Muscle layer of colon (tissue), 2 donors: ENCODE measurements around the gene GLRA3.
"Not testable (repeated sequence)": the region's sequence is repeated elsewhere in the genome, so short reads cannot be mapped to it uniquely, and the experiment has no call there.

Experiments
- H3K27ac ChIP-seq: one replicate; pipeline ENCODE4 v1.7.0; 2013; ENCODE audit warnings: low read depth, mild to moderate bottlenecking, low read length, moderate library complexity
- H3K27me3 ChIP-seq, 2 donors: one replicate each; pipeline ENCODE4 v1.7.0; 2013; ENCODE audit warnings: low read length in 2 of 2, mild to moderate bottlenecking in 2 of 2; ENCODE audit not compliant: insufficient read depth in 2 of 2, control insufficient read depth in 1 of 2
- H3K36me3 ChIP-seq: one replicate; pipeline ENCODE4 v1.7.0; 2013; ENCODE audit warnings: mild to moderate bottlenecking, low read length; ENCODE audit not compliant: insufficient read depth
- H3K4me1 ChIP-seq: one replicate; pipeline ENCODE4 v1.7.0; 2013; ENCODE audit warnings: mild to moderate bottlenecking, low read length; ENCODE audit not compliant: insufficient read depth
- H3K4me3 ChIP-seq, 2 donors: one replicate each; pipeline ENCODE4 v1.7.0; 2013; ENCODE audit warnings: low read length in 2 of 2, low read depth in 1 of 2, mild to moderate bottlenecking in 1 of 2, moderate library complexity in 1 of 2
- H3K9ac ChIP-seq: one replicate; pipeline ENCODE4 v1.7.0; 2013; ENCODE audit warnings: low read length
- H3K9me3 ChIP-seq: one replicate; pipeline ENCODE4 v1.7.0; 2013; ENCODE audit warnings: mild to moderate bottlenecking, low read length
- donor health status: abdominal sarcoma.
- donor health status: Adenocarcinoma of cecum.

The GLRA3 gene

DNA sequence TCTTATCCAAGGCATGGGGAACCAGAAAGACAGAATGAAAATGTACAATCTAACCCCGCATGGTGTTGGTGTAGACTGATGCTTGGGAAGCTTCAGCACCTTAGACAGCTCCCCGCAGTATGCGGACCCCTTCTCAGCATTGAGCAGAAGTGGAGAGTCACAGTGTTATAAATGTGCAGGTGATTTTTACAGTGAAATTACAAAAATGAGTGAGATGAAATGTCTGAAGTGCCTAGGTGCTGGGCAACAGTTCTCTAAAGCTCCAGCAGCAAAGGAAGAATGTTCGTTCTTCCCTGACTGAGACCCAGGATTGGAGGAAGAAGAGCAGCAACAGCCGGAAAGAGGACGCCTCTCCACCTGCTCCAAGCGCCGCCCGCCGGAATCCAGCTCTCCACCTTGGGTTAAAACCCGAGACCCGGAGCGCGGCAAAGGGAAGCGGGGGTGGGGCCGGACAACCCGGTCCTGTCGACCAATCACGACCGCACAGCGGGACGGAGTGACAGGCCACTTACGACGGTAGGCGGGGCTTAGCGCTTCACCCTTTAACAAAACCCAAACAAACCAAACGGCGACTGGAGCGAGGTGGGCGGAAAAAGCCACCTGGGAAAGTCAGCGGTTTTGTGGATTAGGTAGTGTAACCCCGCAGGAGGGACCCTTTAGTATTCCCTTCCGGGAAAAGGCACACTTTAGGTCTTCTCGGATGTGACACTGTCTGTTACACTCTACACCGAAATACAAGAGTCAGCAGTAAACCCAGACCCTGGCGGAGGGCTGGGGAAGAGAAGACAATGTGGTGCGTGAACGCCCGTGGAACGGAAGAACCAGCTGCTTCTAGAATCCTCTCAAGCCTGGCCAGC, at the start of gene GLRA3:
GLRA3 (minus strand) TSS at position 403 of the 857 bp plus-strand sequence. CDS start 436 bp downstream, outside the sequence.
- Histone ChIP-seq H3K9ac (no peak within 1 kb of the TSS), H3K4me3 (peak within 1 kb of the TSS in 1 of 2 donors; percentile 25), H3K36me3 (no peaks in the 10 kb centered on the region), H3K9me3 (no peaks in the 10 kb centered on the region), H3K4me1 (peaks cover 6% of the 10 kb centered on the region), H3K27ac (no peak within 1 kb of the TSS), H3K27me3 (no peaks in the 10 kb centered on the region)

GRCh38 chr4:174874898-174875297, 45.9 kb upstream of the GLRA3 start:
- H3K4me3 ChIP-seq = no peak overlapping the region
- no peaks in the 10 kb centered on the region for H3K27me3 ChIP-seq
- H3K4me1 ChIP-seq = no peaks in the 10 kb centered on the region
- no peak overlapping the region for H3K9ac ChIP-seq
- H3K36me3 ChIP-seq = no peaks in the 10 kb centered on the region
- H3K9me3 ChIP-seq = no peaks in the 10 kb centered on the region
- H3K27ac ChIP-seq = no peak overlapping the region

- H3K27ac ChIP-seq = no peak overlapping the region
- no peaks in the 10 kb centered on the region for H3K9me3 ChIP-seq
Observed at GRCh38 chr4:174873931-174874330, 44.9 kb upstream of the GLRA3 start.

DNA sequence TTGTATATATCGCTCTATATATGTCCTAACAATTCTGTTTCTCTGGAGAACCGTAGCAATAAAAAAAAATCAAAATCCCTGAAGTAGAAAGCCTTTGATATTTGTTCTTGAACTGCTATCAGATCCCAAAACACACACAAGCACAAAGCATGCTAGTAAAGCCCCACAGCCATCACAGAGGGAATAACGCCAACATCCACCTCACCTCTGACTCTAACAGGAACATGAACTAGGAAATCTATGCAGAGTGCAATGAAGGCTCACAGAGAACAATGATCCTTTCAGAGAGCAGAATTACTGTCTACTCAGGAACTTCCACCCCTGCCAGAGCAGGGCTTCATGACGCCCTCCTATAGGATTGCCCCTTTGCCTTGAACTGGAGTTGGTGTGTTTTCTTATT, 44.1 kb upstream of the GLRA3 start:
- not testable (repeated sequence) for H3K9me3 ChIP-seq, H3K36me3 ChIP-seq, H3K27me3 ChIP-seq, H3K4me3 ChIP-seq, H3K27ac ChIP-seq, H3K9ac ChIP-seq, H3K4me1 ChIP-seq

More at GRCh38 chr4:174873931-174874330, 44.9 kb upstream of the GLRA3 start:
- H3K9ac ChIP-seq = no peak overlapping the region
- no peak overlapping the region for H3K4me3 ChIP-seq
- H3K4me1 ChIP-seq = no peaks in the 10 kb centered on the region
- no peaks in the 10 kb centered on the region for H3K36me3 ChIP-seq
- no peaks in the 10 kb centered on the region for H3K27me3 ChIP-seq

- no peaks in the 10 kb centered on the region for H3K4me1 ChIP-seq
- H3K9me3 ChIP-seq = no peaks in the 10 kb centered on the region
- H3K27ac ChIP-seq = no peak overlapping the region
- no peaks in the 10 kb centered on the region for H3K27me3 ChIP-seq
- no peak overlapping the region for H3K4me3 ChIP-seq
- H3K9ac ChIP-seq = no peak overlapping the region
- H3K36me3 ChIP-seq = no peaks in the 10 kb centered on the region
Observed at GRCh38 chr4:174871407-174871806, 42.4 kb upstream of the GLRA3 start.

GRCh38 chr4:174870311-174870710, 41.3 kb upstream of the GLRA3 start:
- Histone ChIP-seq H3K36me3 (no peaks in the 10 kb centered on the region), H3K9me3 (no peaks in the 10 kb centered on the region), H3K4me1 (no peaks in the 10 kb centered on the region), H3K27ac (no peak overlapping the region), H3K4me3 (no peak overlapping the region), H3K9ac (no peak overlapping the region), H3K27me3 (no peaks in the 10 kb centered on the region)

- H3K9ac ChIP-seq = no peak overlapping the region
- no peaks in the 10 kb centered on the region for H3K9me3 ChIP-seq
- H3K4me3 ChIP-seq = no peak overlapping the region
- H3K36me3 ChIP-seq = no peaks in the 10 kb centered on the region
- no peak overlapping the region for H3K27ac ChIP-seq
- no peaks in the 10 kb centered on the region for H3K4me1 ChIP-seq
- H3K27me3 ChIP-seq = no peaks in the 10 kb centered on the region
Observed at GRCh38 chr4:174869339-174869738, 40.3 kb upstream of the GLRA3 start.

DNA sequence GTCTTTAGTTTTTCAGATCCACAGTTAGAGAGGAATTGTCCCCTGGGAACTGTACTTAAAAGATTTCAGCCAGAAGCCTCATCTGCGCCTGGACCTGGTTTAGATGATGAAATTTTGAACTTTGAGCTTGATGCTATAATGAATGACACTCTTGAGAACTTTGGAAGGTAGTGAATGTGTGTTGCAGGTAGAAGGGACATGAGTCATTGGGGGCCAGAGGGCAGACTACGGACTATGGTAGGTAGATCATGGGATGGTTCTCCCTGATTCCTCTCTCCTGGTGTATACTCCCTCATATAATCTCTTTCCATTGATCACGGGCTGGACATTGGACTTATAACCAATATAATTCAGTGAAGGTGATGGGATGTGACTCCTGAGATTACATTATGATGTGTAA, 38.9 kb upstream of the GLRA3 start:
- no peak overlapping the region for H3K9ac ChIP-seq
- no peaks in the 10 kb centered on the region for H3K9me3 ChIP-seq
- H3K4me1 ChIP-seq = no peaks in the 10 kb centered on the region
- H3K4me3 ChIP-seq = no peak overlapping the region
- H3K27ac ChIP-seq = no peak overlapping the region
- H3K36me3 ChIP-seq = no peaks in the 10 kb centered on the region
- H3K27me3 ChIP-seq = no peaks in the 10 kb centered on the region

DNA sequence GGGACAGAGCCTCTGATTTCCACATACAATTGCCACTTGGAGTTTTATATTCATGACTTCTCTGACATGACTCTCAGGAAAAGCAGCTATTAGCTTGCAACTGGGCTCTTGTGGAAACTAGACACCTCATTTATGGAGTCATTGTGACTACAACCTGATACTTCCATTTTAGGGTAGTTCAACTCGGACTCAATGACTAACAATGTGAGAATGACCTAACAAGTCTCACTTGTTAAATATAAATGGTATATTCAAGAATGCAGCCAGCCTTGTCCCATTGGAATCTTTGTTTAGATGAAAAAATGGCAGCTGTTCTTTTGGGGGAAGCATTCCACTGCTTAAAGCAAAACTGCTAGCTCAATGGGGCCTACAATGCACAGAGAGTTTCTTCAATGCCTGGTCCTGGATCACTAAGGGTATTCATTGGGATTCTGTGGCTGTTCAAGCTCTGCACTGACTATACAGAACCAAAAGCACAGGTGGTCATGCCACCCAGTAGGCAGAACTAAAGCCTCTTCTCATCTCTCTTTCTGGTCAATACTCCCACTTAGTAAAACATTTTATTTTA, 36.5 kb upstream of the GLRA3 start:
- Histone ChIP-seq H3K4me3 (no peak overlapping the region), H3K27ac (no peak overlapping the region), H3K27me3 (no peaks in the 10 kb centered on the region), H3K4me1 (no peaks in the 10 kb centered on the region), H3K9me3 (no peaks in the 10 kb centered on the region), H3K36me3 (no peaks in the 10 kb centered on the region), H3K9ac (no peak overlapping the region)

- Histone ChIP-seq H3K4me1 (no peaks in the 10 kb centered on the region), H3K4me3 (no peak overlapping the region), H3K27ac (no peak overlapping the region), H3K9me3 (no peaks in the 10 kb centered on the region), H3K9ac (no peak overlapping the region), H3K27me3 (no peaks in the 10 kb centered on the region), H3K36me3 (no peaks in the 10 kb centered on the region)
Observed at GRCh38 chr4:174864031-174864430, 35.0 kb upstream of the GLRA3 start.

- Histone ChIP-seq H3K27ac (no peak overlapping the region), H3K4me1 (no peaks in the 10 kb centered on the region), H3K36me3 (no peaks in the 10 kb centered on the region), H3K4me3 (no peak overlapping the region), H3K27me3 (no peaks in the 10 kb centered on the region), H3K9ac (no peak overlapping the region), H3K9me3 (no peaks in the 10 kb centered on the region)
Observed at GRCh38 chr4:174860588-174860987, 31.5 kb upstream of the GLRA3 start.

- Histone ChIP-seq H3K4me1 (no peaks in the 10 kb centered on the region), H3K27me3 (no peaks in the 10 kb centered on the region), H3K4me3 (no peak overlapping the region)
Observed at GRCh38 chr4:174859904-174860303, 30.9 kb upstream of the GLRA3 start.

More at GRCh38 chr4:174859904-174860303, 30.9 kb upstream of the GLRA3 start:
- Histone ChIP-seq H3K36me3 (no peaks in the 10 kb centered on the region), H3K27ac (no peak overlapping the region), H3K9ac (no peak overlapping the region), H3K9me3 (no peaks in the 10 kb centered on the region)
